ENCODE measurements around the gene TLR10. TPM values are rescaled to one million over a fixed set of nuclear protein-coding genes. Genes with fewer than 3 reads are reported as not detected.

TLR10 gene
- total and polyA plus RNA-seq, 2 donors (not counting 3 experiments of a cell fraction or from before 2014, with no cell fraction given), result not detected

DNA sequence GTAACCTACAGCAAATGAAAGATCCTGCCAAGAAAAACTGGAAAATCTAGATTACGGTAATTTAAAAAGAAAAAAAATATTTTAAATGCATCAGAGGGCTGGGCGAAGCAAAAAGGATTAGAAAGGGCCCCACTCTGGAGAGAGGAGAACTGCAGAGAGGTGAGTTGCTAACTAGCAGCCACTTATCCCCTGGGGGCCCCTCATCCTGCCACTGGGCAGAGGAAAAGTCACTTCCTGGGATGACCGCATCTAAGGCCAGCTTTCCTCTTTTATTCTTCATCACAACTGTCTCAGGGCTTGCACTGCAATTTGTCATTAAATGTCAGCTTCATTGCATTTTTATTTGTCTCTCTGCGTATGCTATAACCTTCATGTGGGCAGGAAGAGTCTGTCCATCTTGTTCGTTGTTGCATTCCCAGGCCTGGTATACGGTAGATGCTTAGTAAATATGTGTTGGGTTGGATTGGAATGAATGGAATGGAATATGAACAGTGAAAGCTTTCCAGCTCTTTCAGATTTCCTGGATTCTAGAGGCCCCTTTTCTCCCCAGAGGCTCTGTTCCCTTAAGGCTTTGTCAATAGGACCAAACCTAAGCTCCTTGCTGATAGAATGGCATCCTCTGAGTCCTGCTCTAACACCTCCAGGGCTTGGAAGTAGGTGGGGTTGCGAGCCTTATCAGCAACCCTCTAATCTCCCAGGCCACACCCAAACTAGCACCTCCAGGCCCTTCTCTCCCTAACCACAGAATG, 58.9 kb downstream of the TLR10 start:
- H3K9me1 ChIP-seq (replicated peaks; ENCODE audit: control insufficient read depth, extremely low read depth, insufficient read depth, low read length), result no peaks in the 10 kb centered on the region
- H3K9me3 ChIP-seq (replicated peaks; ENCODE audit: control insufficient read depth, insufficient read depth, low read length), result no peaks in the 10 kb centered on the region
- DNase-seq (ENCODE audit: low read depth, low spot score), result no peak
- ChIA-PET POLR2A (no interaction called here), CTCF (interaction anchor here (0.7 to 2.1 kb wide), 6 partner anchors 36 to 550 kb away, joined by 3 to 14 read pairs (median 3); partner anchors contain the start of gene TLR1)
- H3K36me3 ChIP-seq (ENCODE audit: control insufficient read depth in 2 of 2, extremely low read depth in 1 of 2, insufficient read depth in 2 of 2, low read length in 2 of 2), result no peaks in the 10 kb centered on the region
- no peak overlapping the region for H3K4me3 ChIP-seq (replicated peaks in 1 of 3; ENCODE audit: insufficient read depth in 1 of 3, low read depth in 1 of 3, low read length in 3 of 3)
- peaks cover 7% of the 10 kb centered on the region for H3K4me1 ChIP-seq (ENCODE audit: control insufficient read depth, extremely low read depth, insufficient read depth, low read length)
- H3K79me2 ChIP-seq (ENCODE audit: control insufficient read depth, insufficient read depth, low read length), result no peaks in the 10 kb centered on the region
- peak overlapping the region; percentile 3 for H3K4me2 ChIP-seq (ENCODE audit: insufficient read depth, low read length)
- H3K9ac ChIP-seq (replicated peaks; ENCODE audit: extremely low read depth, insufficient read depth, low read length), result no peak overlapping the region
- H4K20me1 ChIP-seq (replicated peaks; ENCODE audit: control insufficient read depth, extremely low read depth, insufficient read depth, low read length), result no peaks in the 10 kb centered on the region
- TF ChIP-seq EZH2 (IDR thresholded peaks at IDR 0.05; ENCODE audit: borderline replicate concordance, low read depth, low read length, severe bottlenecking) (no peak), JUN (IDR thresholded peaks at IDR 0.05; ENCODE audit: borderline replicate concordance, insufficient read depth, insufficient read length, low read depth) (no peak)
- TF ChIP-seq, protein P1, sequence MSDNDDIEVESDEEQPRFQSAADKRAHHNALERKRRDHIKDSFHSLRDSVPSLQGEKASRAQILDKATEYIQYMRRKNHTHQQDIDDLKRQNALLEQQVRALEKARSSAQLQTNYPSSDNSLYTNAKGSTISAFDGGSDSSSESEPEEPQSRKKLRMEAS (IDR thresholded peaks at IDR 0.05; ENCODE audit: insufficient read depth, insufficient read length), result no peak
- H3K27me3 ChIP-seq (ENCODE audit: control insufficient read depth in 2 of 2, insufficient read depth in 2 of 2, low read length in 2 of 2), result no peaks in the 10 kb centered on the region
- no peak overlapping the region for H2AFZ ChIP-seq (ENCODE audit: low read depth, low read length)
- dilution Hi-C loops (cut with MboI; ENCODE audit: extremely low pct_ligation_motif_present, low sequenced_read_pairs), result no loop called here
- BruUV-seq (replicated peaks), result no TSS peak
- intact Hi-C loops (cut with micrococcal nuclease), result no loop called here
- FAIRE-seq, result peak; percentile 47
- no peak overlapping the region for H3K27ac ChIP-seq (ENCODE audit: insufficient read depth, low read depth, low read length)

DNA sequence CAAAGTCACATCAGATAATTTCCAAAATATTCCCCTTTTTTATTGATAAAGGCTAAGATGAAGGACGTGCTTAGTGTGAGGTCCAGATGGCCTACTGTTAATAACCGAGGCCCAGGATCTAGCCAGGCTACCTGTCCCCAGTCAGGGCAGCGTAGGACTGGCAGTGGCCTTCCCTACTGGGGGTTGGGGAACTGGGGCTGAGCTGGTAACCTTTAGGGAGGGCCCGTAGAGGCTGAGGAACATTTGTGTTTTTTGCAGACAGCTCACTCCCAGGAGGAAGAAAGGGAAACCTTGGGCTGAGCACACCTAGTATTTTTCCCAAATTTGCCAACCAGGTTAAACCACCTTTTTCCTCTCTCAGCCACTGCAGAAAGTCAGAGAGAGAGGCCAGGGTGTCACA, 59.7 kb downstream of the TLR10 start:
- Histone ChIP-seq H3K27me3 (ENCODE audit: control insufficient read depth in 2 of 2, insufficient read depth in 2 of 2, low read length in 2 of 2) (no peaks in the 10 kb centered on the region), H3K4me2 (ENCODE audit: insufficient read depth, low read length) (no peak overlapping the region), H3K36me3 (ENCODE audit: control insufficient read depth in 2 of 2, extremely low read depth in 1 of 2, insufficient read depth in 2 of 2, low read length in 2 of 2) (no peaks in the 10 kb centered on the region), H4K20me1 (replicated peaks; ENCODE audit: control insufficient read depth, extremely low read depth, insufficient read depth, low read length) (no peaks in the 10 kb centered on the region), H3K9ac (replicated peaks; ENCODE audit: extremely low read depth, insufficient read depth, low read length) (no peak overlapping the region), H3K4me1 (ENCODE audit: control insufficient read depth, extremely low read depth, insufficient read depth, low read length) (peaks cover 9% of the 10 kb centered on the region), H3K9me3 (replicated peaks; ENCODE audit: control insufficient read depth, insufficient read depth, low read length) (no peaks in the 10 kb centered on the region), H3K4me3 (replicated peaks in 1 of 3; ENCODE audit: insufficient read depth in 1 of 3, low read depth in 1 of 3, low read length in 3 of 3) (no peak overlapping the region), H3K27ac (ENCODE audit: insufficient read depth, low read depth, low read length) (no peak overlapping the region), H3K9me1 (replicated peaks; ENCODE audit: control insufficient read depth, extremely low read depth, insufficient read depth, low read length) (no peaks in the 10 kb centered on the region), H2AFZ (ENCODE audit: low read depth, low read length) (no peak overlapping the region), H3K79me2 (ENCODE audit: control insufficient read depth, insufficient read depth, low read length) (no peaks in the 10 kb centered on the region)
- BruUV-seq (replicated peaks), result no TSS peak
- POLR2A ChIA-PET, result no interaction called here
- no peak for DNase-seq (ENCODE audit: low read depth, low spot score)
- CTCF ChIA-PET, result interaction anchor here (0.9 kb wide), 1 partner anchor 539 kb away, joined by 3 read pairs; no protein-coding TSS in a partner anchor
- TF ChIP-seq MYC (IDR thresholded peaks at IDR 0.05; ENCODE audit: low read depth, low read length) (no peak), POLR2AphosphoS5 (IDR thresholded peaks at IDR 0.05; ENCODE audit: insufficient read depth, low read depth, low read length) (no peak), GATA2 (IDR thresholded peaks at IDR 0.05; ENCODE audit: insufficient read depth, insufficient read length, low read depth, low read length) (no peak)
- intact Hi-C loops (cut with micrococcal nuclease), result no loop called here
- dilution Hi-C loops (cut with MboI; ENCODE audit: extremely low pct_ligation_motif_present, low sequenced_read_pairs), result no loop called here
- FAIRE-seq, result no peak

Small RNA genes lying within 50 kb of the gene (small RNA-seq; reads per million reads assigned to genes)
- not detected for gene RNA5SP158 (ENCODE audit: insufficient read depth, insufficient read length, low read depth, low replicate concordance)

Other genes with a start within 250 kb of the TLR10 start
- gene KLF3, start 118.8 kb downstream of the TLR10 start, total RNA-seq, result 50.5 and 51.8 TPM in 2 replicates
- gene KLF3, start 118.8 kb downstream of the TLR10 start, polyA plus RNA-seq, result 23.7 and 27.7 TPM in 2 replicates
- 2.7 and 4.6 TPM in 2 replicates for gene TLR1, start 21.8 kb upstream of the TLR10 start, total RNA-seq
- gene TLR1, start 21.8 kb upstream of the TLR10 start, polyA plus RNA-seq, result 0.59 and 0.81 TPM in 2 replicates
- gene TLR6, start 73.8 kb upstream of the TLR10 start, total RNA-seq, result 1.1 and 1.7 TPM in 2 replicates
- 0.16 and 0.19 TPM in 2 replicates for gene TLR6, start 73.8 kb upstream of the TLR10 start, polyA plus RNA-seq
- gene FAM114A1, start 84.8 kb upstream of the TLR10 start, total RNA-seq, result 99.2 and 101 TPM in 2 replicates
- gene FAM114A1, start 84.8 kb upstream of the TLR10 start, polyA plus RNA-seq, result 91.8 and 118 TPM in 2 replicates
- gene TMEM156, start 249.4 kb upstream of the TLR10 start, total RNA-seq, result 1.00 and 2.7 TPM in 2 replicates
- gene TMEM156, start 249.4 kb upstream of the TLR10 start, polyA plus RNA-seq, result 0.33 and 0.39 TPM in 2 replicates

Measured in endothelial cell of umbilical vein (primary cell).